H9 (cell line): Measurements from ENCODE around the gene ZSWIM6. TPM values are rescaled to one million over a fixed set of nuclear protein-coding genes. Genes with fewer than 3 reads are reported as not detected.

Experiments
- DNase-seq: peaks from one replicate; pipeline ENCODE4 v3.0.0-alpha.2; 2017
- H2AFZ ChIP-seq: one replicate; pipeline ENCODE4 v1.6.1; 2013; ENCODE audit warnings: mild to moderate bottlenecking, low read length, control low read depth, moderate library complexity
- H2AK5ac ChIP-seq: 2 replicates; pipeline ENCODE4 v1.6.1; 2013; ENCODE audit warnings: low read length, control low read depth, mixed read lengths; ENCODE audit not compliant: insufficient read length
- H2BK120ac ChIP-seq: one replicate; pipeline ENCODE4 v1.6.1; 2013; ENCODE audit warnings: low read depth, mild to moderate bottlenecking, low read length, control low read depth, inconsistent platforms; ENCODE audit not compliant: poor library complexity, severe bottlenecking
- H2BK12ac ChIP-seq: 2 replicates; pipeline ENCODE4 v1.6.1; 2013; ENCODE audit warnings: low read length, control low read depth, mixed read lengths, low read depth; ENCODE audit not compliant: insufficient read length
- H2BK15ac ChIP-seq: 2 replicates; pipeline ENCODE4 v1.6.1; 2013; ENCODE audit warnings: low read depth, low read length, control low read depth
- H2BK20ac ChIP-seq: one replicate; pipeline ENCODE4 v1.6.1; 2013; ENCODE audit warnings: low read depth, mild to moderate bottlenecking, low read length, control low read depth, inconsistent platforms; ENCODE audit not compliant: poor library complexity, severe bottlenecking
- H2BK5ac ChIP-seq: 2 replicates; pipeline ENCODE4 v1.6.1; 2013; ENCODE audit warnings: low read length, control low read depth, mixed read lengths; ENCODE audit not compliant: insufficient read length
- H3K14ac ChIP-seq: 2 replicates; pipeline ENCODE4 v1.6.1; 2013; ENCODE audit warnings: low read length, control low read depth; ENCODE audit not compliant: insufficient read depth
- H3K18ac ChIP-seq: 2 replicates; pipeline ENCODE4 v1.6.1; 2013; ENCODE audit warnings: low read depth, mild to moderate bottlenecking, mixed read lengths, low read length, control low read depth; ENCODE audit not compliant: insufficient read length
- H3K23ac ChIP-seq: 2 replicates; pipeline ENCODE4 v1.6.1; 2013; ENCODE audit warnings: low read length, control low read depth, mixed read lengths, low read depth; ENCODE audit not compliant: insufficient read length
- H3K23me2 ChIP-seq: 2 replicates; pipeline ENCODE4 v1.6.1; 2013; ENCODE audit warnings: low read depth, mild to moderate bottlenecking, mixed read lengths, low read length, control low read depth; ENCODE audit not compliant: insufficient read length, poor library complexity, severe bottlenecking
- H3K27ac ChIP-seq: 2 replicates; pipeline ENCODE4 v1.5.1; 2013; ENCODE audit warnings: low read length, control low read depth, mixed read lengths, low read depth; ENCODE audit not compliant: insufficient read length
- H3K27me3 ChIP-seq: 2 replicates; pipeline ENCODE4 v1.6.1; 2013; ENCODE audit warnings: low read length, control low read depth, inconsistent platforms; ENCODE audit not compliant: insufficient read depth
- H3K4ac ChIP-seq: 2 replicates; pipeline ENCODE4 v1.6.1; 2013; ENCODE audit warnings: low read depth, mild to moderate bottlenecking, control low read depth, inconsistent platforms, low read length, moderate library complexity
- H3K4me1 ChIP-seq: 2 replicates; pipeline ENCODE4 v1.6.1; 2013; ENCODE audit warnings: low read length, control low read depth, inconsistent platforms; ENCODE audit not compliant: insufficient read depth
- H3K4me2 ChIP-seq: 2 replicates; pipeline ENCODE4 v1.6.1; 2013; ENCODE audit warnings: low read length, control low read depth, mixed read lengths; ENCODE audit not compliant: insufficient read length, insufficient read depth
- H3K56ac ChIP-seq: 2 replicates; pipeline ENCODE4 v1.6.1; 2013; ENCODE audit warnings: low read depth, mild to moderate bottlenecking, mixed read lengths, low read length, control low read depth; ENCODE audit not compliant: insufficient read length
- H3K79me1 ChIP-seq: 2 replicates; pipeline ENCODE4 v1.6.1; 2013; ENCODE audit warnings: low read depth, mild to moderate bottlenecking, moderate library complexity, low read length, control low read depth, inconsistent platforms; ENCODE audit not compliant: insufficient read depth, poor library complexity, severe bottlenecking
- H3K79me2 ChIP-seq: 2 replicates; pipeline ENCODE4 v1.6.1; 2013; ENCODE audit warnings: low read length, control low read depth, inconsistent platforms; ENCODE audit not compliant: insufficient read depth
- H3K9ac ChIP-seq: 2 replicates; pipeline ENCODE4 v1.6.1; 2013; ENCODE audit warnings: low read length, control low read depth, mixed read lengths; ENCODE audit not compliant: insufficient read length; ENCODE audit errors: extremely low read depth
- H3K9me3 ChIP-seq: one replicate; pipeline ENCODE4 v1.6.1; 2013; ENCODE audit warnings: low read depth, low read length, inconsistent platforms; ENCODE audit not compliant: control insufficient read depth
- H3T11ph ChIP-seq: one replicate; pipeline ENCODE4 v1.6.1; 2013; ENCODE audit warnings: mild to moderate bottlenecking, low read length, control low read depth, inconsistent platforms
- H4K20me1 ChIP-seq: one replicate; pipeline ENCODE4 v1.6.1; 2013; ENCODE audit not compliant: control insufficient read depth, insufficient read length, insufficient read depth
- H4K5ac ChIP-seq: 2 replicates; pipeline ENCODE4 v1.6.1; 2013; ENCODE audit warnings: low read depth, mild to moderate bottlenecking, mixed read lengths, low read length, control low read depth; ENCODE audit not compliant: insufficient read length
- H4K8ac ChIP-seq: replicated peaks from 2 replicates; pipeline ENCODE4 v1.6.1; 2013; ENCODE audit warnings: low read length, control low read depth, mixed read lengths, low read depth; ENCODE audit not compliant: insufficient read length
- H4K91ac ChIP-seq: 2 replicates; pipeline ENCODE4 v1.6.1; 2013; ENCODE audit warnings: low read depth, mild to moderate bottlenecking, moderate library complexity, mixed read lengths, low read length, control low read depth; ENCODE audit not compliant: insufficient read length
- H3K27ac Mint-ChIP-seq, 3 experiments: 2 replicates in 2 of 3; 3 replicates in 1 of 3; pipeline ENCODE4 v1.8.0; 2020 to 2021; ENCODE audit warnings: mixed read lengths in 3 of 3, mild to moderate bottlenecking in 1 of 3, moderate library complexity in 1 of 3
- H3K27me3 Mint-ChIP-seq: 2 replicates; pipeline ENCODE4 v1.8.0; 2021; ENCODE audit warnings: low read depth, mild to moderate bottlenecking, moderate library complexity, mixed read lengths
- H3K36me3 Mint-ChIP-seq, 3 experiments: 2 replicates in 2 of 3; 3 replicates in 1 of 3; pipeline ENCODE4 v1.8.0; 2020 to 2021; ENCODE audit warnings: low read depth in 3 of 3, mixed read lengths in 3 of 3; ENCODE audit not compliant: insufficient read depth in 1 of 3
- H3K4me1 Mint-ChIP-seq, 2 experiments: 2 replicates each; pipeline ENCODE4 v1.8.0; 2020; ENCODE audit warnings: mixed read lengths in 2 of 2
- H3K4me3 Mint-ChIP-seq, 2 experiments: 2 replicates in 1 of 2; 3 replicates in 1 of 2; pipeline ENCODE4 v1.8.0; 2020 to 2021; ENCODE audit warnings: mild to moderate bottlenecking in 2 of 2, mixed read lengths in 2 of 2, moderate library complexity in 1 of 2
- H3K9me3 Mint-ChIP-seq, 2 experiments: 2 replicates in 1 of 2; 3 replicates in 1 of 2; pipeline ENCODE4 v1.8.0; 2020; ENCODE audit warnings: mild to moderate bottlenecking in 2 of 2, mixed read lengths in 2 of 2, moderate library complexity in 1 of 2
- WGBS: extraction: QIAGEN DNeasy Blood & Tissue Kit; methylation state at CpG from one replicate; pipeline ENCODE4 v1.1.7; 2013; ENCODE audit warnings: missing lambda C conversion rate, low lambda C conversion rate, mixed read lengths; ENCODE audit not compliant: insufficient read length; ENCODE audit errors: extremely low coverage; 5-methylcytosine and 5-hydroxymethylcytosine counted together
- total RNA-seq: library from RNA; stranded (reverse); gene quantifications from 2 replicates; pipeline ENCODE4 v1.2.1, GENCODE V29; 2021
- TF ChIP-seq, protein P1 (sequence below): fragments of 200-600 bp; sonication (generic); conservative IDR thresholded peaks from 3 replicates; pipeline ENCODE4 v1.8.0; 2021; ENCODE audit warnings: antibody characterized with exemption, mild to moderate bottlenecking

ZSWIM6 gene
- total RNA-seq, 1 experiment from 2014 or later: 11.5 TPM

DNA sequence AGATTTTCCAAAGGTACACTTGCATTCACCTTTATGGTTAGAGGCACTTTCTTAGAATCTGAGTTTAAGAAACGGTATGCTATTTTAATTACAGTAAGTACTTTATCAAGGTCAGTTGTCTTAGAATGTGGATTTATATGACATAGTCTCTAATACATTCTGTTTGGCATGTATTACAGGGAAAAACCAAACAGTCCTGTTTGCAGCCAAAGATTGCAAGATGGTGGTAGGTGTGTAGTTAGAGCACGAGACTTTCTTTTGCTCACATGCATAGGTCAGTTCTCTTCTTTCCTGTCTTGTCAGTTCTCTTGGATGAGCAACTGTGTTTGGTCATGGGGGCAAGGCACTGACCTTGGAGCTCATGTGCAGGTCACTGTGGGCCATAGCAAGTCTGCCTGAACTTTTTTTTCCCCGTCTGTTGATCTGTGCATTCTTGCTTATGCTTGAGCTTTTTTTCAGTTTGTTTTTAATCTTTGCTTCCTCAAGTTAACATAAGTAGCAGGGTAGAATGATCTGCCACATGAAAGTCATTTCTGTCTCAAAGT is 20.6 kb downstream of the ZSWIM6 start:
- Histone ChIP-seq H3T11ph (no peak overlapping the region), H3K79me1 (peaks cover 2% of the 10 kb centered on the region), H2BK15ac (no peak overlapping the region), H4K91ac (no peak overlapping the region), H4K5ac (no peak overlapping the region), H2BK12ac (no peak overlapping the region), H2AFZ (no peak overlapping the region), H2AK5ac (no peak overlapping the region), H3K14ac (no peak overlapping the region), H2BK5ac (no peak overlapping the region), H2BK20ac (no peak overlapping the region), H3K9me3 (no peaks in the 10 kb centered on the region), H3K27ac (no peak overlapping the region), H3K4me2 (no peak overlapping the region), H3K9ac (no peak overlapping the region), H3K23me2 (no peaks in the 10 kb centered on the region), H4K8ac (no peak overlapping the region), H3K23ac (no peak overlapping the region), H3K4me1 (peaks cover 2% of the 10 kb centered on the region; the same call in 1 of the 2 replicates), H3K18ac (no peak overlapping the region), H3K56ac (no peak overlapping the region), H4K20me1 (no peaks in the 10 kb centered on the region), H3K79me2 (peaks cover 6% of the 10 kb centered on the region; the same call in 1 of the 2 replicates), H3K27me3 (no peaks in the 10 kb centered on the region), H3K4ac (no peak overlapping the region), H2BK120ac (no peak overlapping the region)
- Mint-ChIP-seq H3K27me3 (no peaks in the 10 kb centered on the region), H3K36me3 (peaks cover 3 to 7% (median 6%) of the 10 kb centered on the region in 3 experiments; a peak in 4 of 7 replicates), H3K4me3 (no peak overlapping the region), H3K4me1 (peaks cover 3% of the 10 kb centered on the region in 2 experiments; a peak in 2 of 4 replicates), H3K27ac (no peak overlapping the region), H3K9me3 (peaks cover 0 to 6% of the 10 kb centered on the region in 2 experiments; a peak in 3 of 5 replicates)
- no peak for DNase-seq
- TF ChIP-seq, protein P1, sequence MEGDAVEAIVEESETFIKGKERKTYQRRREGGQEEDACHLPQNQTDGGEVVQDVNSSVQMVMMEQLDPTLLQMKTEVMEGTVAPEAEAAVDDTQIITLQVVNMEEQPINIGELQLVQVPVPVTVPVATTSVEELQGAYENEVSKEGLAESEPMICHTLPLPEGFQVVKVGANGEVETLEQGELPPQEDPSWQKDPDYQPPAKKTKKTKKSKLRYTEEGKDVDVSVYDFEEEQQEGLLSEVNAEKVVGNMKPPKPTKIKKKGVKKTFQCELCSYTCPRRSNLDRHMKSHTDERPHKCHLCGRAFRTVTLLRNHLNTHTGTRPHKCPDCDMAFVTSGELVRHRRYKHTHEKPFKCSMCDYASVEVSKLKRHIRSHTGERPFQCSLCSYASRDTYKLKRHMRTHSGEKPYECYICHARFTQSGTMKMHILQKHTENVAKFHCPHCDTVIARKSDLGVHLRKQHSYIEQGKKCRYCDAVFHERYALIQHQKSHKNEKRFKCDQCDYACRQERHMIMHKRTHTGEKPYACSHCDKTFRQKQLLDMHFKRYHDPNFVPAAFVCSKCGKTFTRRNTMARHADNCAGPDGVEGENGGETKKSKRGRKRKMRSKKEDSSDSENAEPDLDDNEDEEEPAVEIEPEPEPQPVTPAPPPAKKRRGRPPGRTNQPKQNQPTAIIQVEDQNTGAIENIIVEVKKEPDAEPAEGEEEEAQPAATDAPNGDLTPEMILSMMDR: no peak
- WGBS: no CpG with 5 or more reads among the region's 3 CpGs
